H1 (cell line): Measurements from ENCODE around the gene NLRC5. TPM values are rescaled to one million over a fixed set of nuclear protein-coding genes. Genes with fewer than 3 reads are reported as not detected.
"Not testable (repeated sequence)": the region's sequence is repeated elsewhere in the genome, so short reads cannot be mapped to it uniquely, and the experiment has no call there.

Experiments
- CTCF ChIA-PET: fragments of 300-600 bp; sonication (Branson Sonifier 250); formaldehyde crosslinking; loops from one replicate; lab custom pipeline; 2021; ENCODE audit not compliant: partially characterized antibody; lab: Charles Lee
- POLR2A ChIA-PET: fragments of 300-600 bp; sonication (Branson Sonifier 250); formaldehyde crosslinking; loops from one replicate; lab custom pipeline; 2021; ENCODE audit warnings: inconsistent platforms; ENCODE audit not compliant: partially characterized antibody; lab: Charles Lee
- DNase-seq, 2 experiments: peaks; one replicate each; pipeline versions ENCODE4 v3.0.0 to v3.0.0-alpha.2; 2010 to 2022; ENCODE audit warnings: low spot score in 2 of 2, low read depth in 1 of 2, mixed read lengths in 1 of 2
- FAIRE-seq: peaks from 2 replicates; lab custom pipeline; 2011; peaks lifted over from hg19 to GRCh38; lab: Jason Lieb, UNC
- H2AFZ ChIP-seq: 2 replicates; pipeline ENCODE4 v1.8.1; 2012; ENCODE audit warnings: low read length, inconsistent platforms
- H2AK5ac ChIP-seq: 2 replicates; pipeline ENCODE4 v1.6.1; 2013; ENCODE audit warnings: low read depth, low read length
- H2BK120ac ChIP-seq: replicated peaks from 2 replicates; pipeline ENCODE3; 2013; ENCODE audit warnings: low read depth, low read length, inconsistent platforms
- H2BK12ac ChIP-seq: 2 replicates; pipeline ENCODE4 v1.6.1; 2013; ENCODE audit warnings: low read depth, low read length
- H2BK15ac ChIP-seq: 2 replicates; pipeline ENCODE4 v1.6.1; 2013; ENCODE audit warnings: low read length
- H2BK20ac ChIP-seq: 2 replicates; pipeline ENCODE4 v1.6.1; 2013; ENCODE audit warnings: low read length
- H2BK5ac ChIP-seq: 2 replicates; pipeline ENCODE4 v1.6.1; 2013; ENCODE audit warnings: low read depth, low read length
- H3K14ac ChIP-seq: 2 replicates; pipeline ENCODE4 v1.6.1; 2013; ENCODE audit warnings: inconsistent platforms; ENCODE audit not compliant: insufficient read length
- H3K18ac ChIP-seq: 2 replicates; pipeline ENCODE4 v1.6.1; 2013; ENCODE audit warnings: low read length; ENCODE audit errors: extremely low read depth
- H3K23ac ChIP-seq: 2 replicates; pipeline ENCODE4 v1.6.1; 2013; ENCODE audit warnings: inconsistent platforms; ENCODE audit not compliant: insufficient read length
- H3K23me2 ChIP-seq: 2 replicates; pipeline ENCODE4 v1.6.1; 2013; ENCODE audit warnings: low read depth, low read length
- H3K27ac ChIP-seq: 2 replicates; pipeline ENCODE4 v1.6.1; 2011; ENCODE audit warnings: low read depth, low read length, inconsistent platforms
- H3K27me3 ChIP-seq, 4 experiments: replicated peaks in 1 of 4; 1 replicate in 1 of 4; 2 replicates in 3 of 4; pipeline versions ENCODE4 v1.6.1 to v1.8.1; 2011 to 2013; ENCODE audit warnings: low read length in 3 of 4, mild to moderate bottlenecking in 3 of 4, inconsistent platforms in 2 of 4, mixed read lengths in 2 of 4, moderate library complexity in 1 of 4; ENCODE audit not compliant: control insufficient read depth in 3 of 4, insufficient read depth in 3 of 4; ENCODE audit errors: extremely low read depth in 1 of 4
- H3K36me3 ChIP-seq, 4 experiments: 2 replicates each; pipeline versions ENCODE4 v1.6.1 to v1.8.1; 2011 to 2013; ENCODE audit warnings: mild to moderate bottlenecking in 4 of 4, low read length in 3 of 4, moderate library complexity in 2 of 4, control low read depth in 1 of 4, inconsistent platforms in 1 of 4; ENCODE audit not compliant: insufficient read depth in 4 of 4, control insufficient read depth in 2 of 4
- H3K4ac ChIP-seq: replicated peaks from 2 replicates; pipeline ENCODE3; 2013; ENCODE audit warnings: low read length, low read depth, mixed read lengths, inconsistent platforms; ENCODE audit not compliant: insufficient read length
- H3K4me1 ChIP-seq, 4 experiments: replicated peaks in 1 of 4; 1 replicate in 1 of 4; 2 replicates in 3 of 4; pipeline versions ENCODE4 v1.6.1 to v1.8.1; 2011 to 2013; ENCODE audit warnings: low read length in 3 of 4, inconsistent platforms in 2 of 4, mixed read lengths in 1 of 4; ENCODE audit not compliant: insufficient read depth in 4 of 4, control insufficient read depth in 3 of 4
- H3K4me2 ChIP-seq, 2 experiments: 2 replicates each; pipeline versions ENCODE4 v1.6.1 to v1.8.1; 2011 to 2013; ENCODE audit warnings: low read depth in 2 of 2, low read length in 2 of 2, control low read depth in 1 of 2, inconsistent platforms in 1 of 2, mild to moderate bottlenecking in 1 of 2; ENCODE audit not compliant: insufficient read depth in 1 of 2
- H3K4me3 ChIP-seq, 4 experiments: fragments of 200-600, 300-600 bp in 1 of 4; sonication (generic), shearing (Covaris generic), sonication (Bioruptor Twin) in 1 of 4; 2 replicates each; pipeline versions ENCODE4 v1.5.1 to v1.8.1; 2011 to 2016; ENCODE audit warnings: low read length in 4 of 4, low read depth in 3 of 4, control low read depth in 2 of 4, inconsistent platforms in 2 of 4, mild to moderate bottlenecking in 2 of 4, mixed read lengths in 1 of 4, moderate library complexity in 1 of 4; ENCODE audit not compliant: insufficient read depth in 2 of 4; ENCODE audit errors: extremely low read depth in 1 of 4
- H3K56ac ChIP-seq: replicated peaks from 2 replicates; pipeline ENCODE3; 2013; ENCODE audit warnings: low read depth, mild to moderate bottlenecking, mixed read lengths, low read length, inconsistent platforms; ENCODE audit not compliant: insufficient read length
- H3K79me1 ChIP-seq: 2 replicates; pipeline ENCODE4 v1.6.1; 2013; ENCODE audit warnings: low read depth, low read length, control low read depth
- H3K79me2 ChIP-seq, 2 experiments: 2 replicates each; pipeline versions ENCODE4 v1.6.1 to v1.8.1; 2012 to 2013; ENCODE audit warnings: low read length in 2 of 2, mild to moderate bottlenecking in 2 of 2, inconsistent platforms in 1 of 2; ENCODE audit not compliant: insufficient read depth in 2 of 2, control insufficient read depth in 1 of 2
- H3K9ac ChIP-seq, 4 experiments: replicated peaks in 1 of 4; 1 replicate in 1 of 4; 2 replicates in 3 of 4; pipeline versions ENCODE4 v1.6.1 to v1.8.1; 2011 to 2013; ENCODE audit warnings: low read depth in 3 of 4, low read length in 3 of 4, control low read depth in 2 of 4, mild to moderate bottlenecking in 2 of 4, moderate library complexity in 2 of 4, inconsistent platforms in 1 of 4; ENCODE audit errors: extremely low read depth in 1 of 4
- H3K9me3 ChIP-seq, 2 experiments: 2 replicates each; pipeline versions ENCODE4 v1.6.1 to v1.8.1; 2012 to 2013; ENCODE audit warnings: mild to moderate bottlenecking in 2 of 2, moderate library complexity in 2 of 2, control low read depth in 1 of 2, inconsistent platforms in 1 of 2, low read depth in 1 of 2, low read length in 1 of 2, mixed read lengths in 1 of 2; ENCODE audit not compliant: insufficient read depth in 2 of 2
- H4K20me1 ChIP-seq, 2 experiments: replicated peaks in 1 of 2; 2 replicates each; pipeline versions ENCODE3 to v1.8.1; 2011 to 2013; ENCODE audit warnings: inconsistent platforms in 2 of 2, low read length in 2 of 2, mild to moderate bottlenecking in 1 of 2; ENCODE audit not compliant: insufficient read depth in 2 of 2, control insufficient read depth in 1 of 2
- H4K5ac ChIP-seq: 2 replicates; pipeline ENCODE4 v1.6.1; 2013; ENCODE audit warnings: low read length, low read depth, mixed read lengths, inconsistent platforms; ENCODE audit not compliant: insufficient read length
- H4K8ac ChIP-seq: 2 replicates; pipeline ENCODE4 v1.8.0; 2013; ENCODE audit warnings: mild to moderate bottlenecking, moderate library complexity, low read length, inconsistent platforms; ENCODE audit not compliant: insufficient read depth; ENCODE audit errors: extremely low read depth
- H4K91ac ChIP-seq: replicated peaks from 2 replicates; pipeline ENCODE3; 2013; ENCODE audit warnings: low read length, mixed read lengths, inconsistent platforms; ENCODE audit not compliant: insufficient read length
- WGBS, 2 experiments: shearing (Covaris generic) in 1 of 2; methylation state at CpG; one replicate each; pipeline versions ENCODE4 v1.1.6 to v1.1.7; 2013 to 2015; ENCODE audit warnings: low lambda C conversion rate in 2 of 2, mixed read lengths in 2 of 2, inconsistent platforms in 1 of 2, low coverage in 1 of 2, missing lambda C conversion rate in 1 of 2; ENCODE audit not compliant: insufficient replicate concordance in 2 of 2, insufficient coverage in 1 of 2, insufficient read length in 1 of 2; ENCODE audit errors: extremely low coverage in 1 of 2, missing lambda C conversion rate in 1 of 2; 5-methylcytosine and 5-hydroxymethylcytosine counted together
- polyA plus RNA-seq, 7 experiments: library from polyadenylated mRNA; depleted of rRNA in 3 of 7; stranded (reverse) in 5 of 7; unstranded in 2 of 7; fragments of >200 nt in 5 of 7; fragments of 200-250 nt in 2 of 7; gene quantifications; 1 replicate in 5 of 7; 2 replicates in 1 of 7; 4 replicates in 1 of 7; pipeline versions ENCODE4 v1.2.1 to v1.2.3, GENCODE V29; 2011 to 2013; ENCODE audit warnings: missing spikeins in 2 of 7, mixed read lengths in 2 of 7
- total RNA-seq: library from RNA; stranded (reverse); fragmentation: NEBNext Ultra II Directional; extraction: Animal tissue kit (Norgen Biotek cat#: 25700); gene quantifications from 2 replicates; pipeline ENCODE4 v1.2.1, GENCODE V29; 2021

Gene NLRC5
- total and polyA plus RNA-seq, 2 of the 8 experiments (the other 6 are each of a cell fraction or from before 2014, with no cell fraction given) = 2.2 to 3.2 TPM

DNA sequence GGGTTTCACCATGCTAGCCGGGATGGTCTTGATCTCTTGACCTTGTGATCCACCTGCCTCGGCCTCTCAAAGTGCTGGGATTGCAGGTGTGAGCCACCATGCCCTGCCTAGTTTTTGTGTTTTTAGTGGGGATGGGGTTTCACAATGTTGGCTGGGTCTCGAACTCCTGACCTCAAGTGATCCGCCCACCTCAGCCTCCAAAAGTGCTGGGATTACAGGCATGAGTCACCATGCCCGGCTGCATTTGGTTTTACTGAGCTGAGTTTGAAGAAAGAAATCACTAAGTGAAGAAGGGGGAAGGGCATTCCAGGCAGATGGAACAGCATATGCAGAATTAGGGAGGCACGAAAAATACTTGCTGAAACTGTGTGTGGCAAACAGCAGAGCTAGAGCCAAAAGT is 110.6 kb downstream of the NLRC5 start:
- DNase-seq, H4K5ac ChIP-seq, H3K4ac ChIP-seq, H3K4me2 ChIP-seq, H3K18ac ChIP-seq, H3K14ac ChIP-seq, H4K8ac ChIP-seq, H3K23me2 ChIP-seq, H3K9ac ChIP-seq, H3K79me2 ChIP-seq, H3K4me3 ChIP-seq, H3K9me3 ChIP-seq, H2BK15ac ChIP-seq, H2AK5ac ChIP-seq, H3K36me3 ChIP-seq, H3K4me1 ChIP-seq, FAIRE-seq, H2BK20ac ChIP-seq, H2AFZ ChIP-seq, H2BK120ac ChIP-seq, H4K91ac ChIP-seq, H2BK5ac ChIP-seq, H2BK12ac ChIP-seq, H3K23ac ChIP-seq, H3K27me3 ChIP-seq, POLR2A ChIA-PET, H4K20me1 ChIP-seq, H3K56ac ChIP-seq, H3K79me1 ChIP-seq, H3K27ac ChIP-seq: not testable (repeated sequence)
- CTCF ChIA-PET = interaction anchor here (1.4 to 13.6 kb wide), 6 partner anchors 8 to 134 kb away, joined by 3 to 100 read pairs (median 6); no protein-coding TSS in a partner anchor
- 84% methylated on average over 6 of the region's 6 CpGs; no CpG with 5 or more reads in 1 of the 2 experiments for WGBS, 2 experiments
